ENCODE measurements around the gene MCIDAS. TPM values are rescaled to one million over a fixed set of nuclear protein-coding genes. Genes with fewer than 3 reads are reported as not detected.

Gene MCIDAS
- total RNA-seq: not detected in 2 replicates

DNA sequence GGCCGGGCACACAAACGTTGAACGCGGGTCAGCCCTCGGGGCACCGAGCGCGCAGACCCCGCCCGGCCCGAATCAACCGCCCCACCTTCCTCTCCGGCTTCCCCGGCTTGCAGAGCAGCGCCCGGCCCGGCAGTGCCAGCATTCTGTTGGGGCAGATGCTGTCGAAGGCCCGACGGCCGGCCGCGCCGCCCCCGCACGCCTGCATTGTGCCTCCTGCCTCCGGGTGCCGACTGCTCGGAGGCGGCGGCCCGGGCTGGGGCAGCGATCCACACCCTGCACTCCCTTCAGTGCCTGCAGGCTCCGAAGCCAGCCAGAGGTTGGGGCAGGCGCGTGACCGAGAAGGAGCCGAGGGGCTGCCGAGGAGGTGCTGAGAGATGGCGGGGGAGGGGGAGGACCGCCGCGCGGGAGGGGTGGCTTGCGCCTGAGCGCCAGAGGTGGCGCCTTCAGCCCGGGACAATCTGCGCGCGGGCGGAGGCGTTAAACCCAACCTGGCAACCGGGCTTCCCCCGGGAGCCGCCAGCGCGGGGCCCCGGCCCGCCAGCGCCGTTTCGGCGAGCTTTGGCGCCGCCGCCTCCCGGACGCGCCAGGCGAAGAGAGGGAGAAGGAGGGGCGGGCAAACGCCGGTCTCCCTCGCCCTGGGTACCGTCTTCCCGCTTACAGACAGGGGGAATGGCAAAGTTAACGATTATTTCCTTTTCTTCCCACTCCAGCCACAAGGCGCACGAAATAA lies at the start of gene MCIDAS:
Gene MCIDAS (minus strand): TSS at position 382 of the 730 bp plus-strand sequence. CDS start 177 bp downstream, at position 205.

GRCh38 chr5:55232985-55233928 lies 6.1 kb upstream of the MCIDAS start, which contains the start of gene CCNO:
Gene CCNO (minus strand): TSS chr5:55233608. CDS start chr5:55233523, 85 bp downstream.

GRCh38 chr5:55172937-55173686 lies 54.0 kb downstream of the MCIDAS start, which contains the start of gene CDC20B:
Gene CDC20B (minus strand): TSS chr5:55173177. CDS start chr5:55173000, 177 bp downstream.

Other genes with a start within 250 kb of the MCIDAS start
- gene ESM1, start 241.7 kb downstream of the MCIDAS start, total RNA-seq: 138 and 406 TPM in 2 replicates
- gene GZMK, start 203.1 kb downstream of the MCIDAS start, total RNA-seq: not detected in 2 replicates
- gene GZMA, start 124.7 kb downstream of the MCIDAS start, total RNA-seq: not detected in 2 replicates
- 91.9 and 108 TPM in 2 replicates for gene GPX8, start 67.1 kb downstream of the MCIDAS start, total RNA-seq
- 0.06 and 0.13 TPM in 2 replicates for gene CDC20B, start 54.1 kb downstream of the MCIDAS start, total RNA-seq
- 0.40 and 0.50 TPM in 2 replicates for gene CCNO, start 6.3 kb upstream of the MCIDAS start, total RNA-seq
- 44.5 and 46.5 TPM in 2 replicates for gene DHX29, start 80.4 kb upstream of the MCIDAS start, total RNA-seq
- gene MTREX, start 80.7 kb upstream of the MCIDAS start, total RNA-seq: 110 and 112 TPM in 2 replicates

Data from aortic smooth muscle cell (primary cell).